HG03457 (cell line): Measurements from ENCODE around the gene PPP1R12B.
"Not testable (repeated sequence)": the region's sequence is repeated elsewhere in the genome, so short reads cannot be mapped to it uniquely, and the experiment has no call there.

Experiments used
- ATAC-seq: cut with Tn5 transposase; IDR thresholded peaks from one replicate; pipeline ENCODE4 v1.9.1; 2021; ENCODE audit warnings: moderate number of reproducible peaks; ENCODE audit not compliant: unreplicated experiment

PPP1R12B gene

DNA sequence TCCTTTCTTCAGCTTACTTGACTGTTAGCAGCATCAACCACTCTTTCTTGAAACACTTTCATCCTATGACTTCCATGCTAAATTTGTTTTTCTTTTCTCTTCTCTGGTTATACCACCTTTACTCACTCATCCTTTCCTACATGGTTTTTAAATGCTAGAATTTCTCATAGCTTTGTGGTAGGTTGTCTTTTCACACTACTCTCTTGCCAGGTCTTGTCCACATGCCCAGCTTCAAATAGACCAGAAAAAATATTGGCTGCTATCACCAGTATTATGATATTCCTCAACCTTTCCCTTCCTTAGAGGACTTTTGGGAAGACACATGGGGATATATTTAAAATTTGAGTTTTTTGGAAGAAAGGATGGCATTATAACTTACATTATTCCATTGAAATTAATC is 48.8 kb downstream of the PPP1R12B start:
- no peak for ATAC-seq

DNA sequence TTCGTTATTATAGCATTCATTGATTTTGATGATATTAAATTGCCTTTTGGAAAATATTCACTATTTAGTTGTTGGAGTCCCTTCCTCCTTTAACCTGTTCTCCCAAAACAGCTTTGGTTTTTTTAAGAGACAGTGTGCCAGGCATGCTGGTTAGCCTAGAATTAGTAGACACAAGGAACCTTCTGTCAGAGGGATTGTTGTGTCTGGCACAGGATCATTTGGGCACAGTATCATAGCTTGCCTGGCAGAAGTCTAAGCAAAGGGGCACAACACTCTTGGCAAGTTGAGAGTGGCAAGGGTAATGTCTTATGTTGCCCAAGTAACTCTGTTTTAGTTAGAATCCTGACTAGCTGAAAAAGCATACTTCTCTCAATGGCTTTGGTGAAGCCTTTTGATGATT is 49.9 kb downstream of the PPP1R12B start:
- ATAC-seq, result not testable (repeated sequence)

DNA sequence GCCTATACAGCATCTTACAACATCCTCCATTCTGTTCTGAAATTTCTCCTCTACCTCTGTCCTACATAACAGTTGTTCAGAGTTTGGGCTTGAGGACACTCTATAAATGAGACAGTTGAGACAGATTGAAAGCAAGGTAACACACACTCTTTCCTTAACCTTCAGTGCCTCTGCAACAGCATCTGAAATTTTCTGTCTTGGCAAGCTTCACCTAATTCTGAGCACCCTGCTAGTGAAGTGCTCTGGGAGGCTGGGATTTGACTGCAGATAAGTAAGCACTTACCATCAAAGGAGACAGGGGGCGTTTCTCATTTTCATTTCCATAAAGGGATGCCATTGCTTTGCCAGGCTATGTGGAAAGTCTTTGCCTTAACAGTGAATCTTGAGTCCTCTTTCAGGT is 53.3 kb downstream of the PPP1R12B start:
- ATAC-seq, result not testable (repeated sequence)

DNA sequence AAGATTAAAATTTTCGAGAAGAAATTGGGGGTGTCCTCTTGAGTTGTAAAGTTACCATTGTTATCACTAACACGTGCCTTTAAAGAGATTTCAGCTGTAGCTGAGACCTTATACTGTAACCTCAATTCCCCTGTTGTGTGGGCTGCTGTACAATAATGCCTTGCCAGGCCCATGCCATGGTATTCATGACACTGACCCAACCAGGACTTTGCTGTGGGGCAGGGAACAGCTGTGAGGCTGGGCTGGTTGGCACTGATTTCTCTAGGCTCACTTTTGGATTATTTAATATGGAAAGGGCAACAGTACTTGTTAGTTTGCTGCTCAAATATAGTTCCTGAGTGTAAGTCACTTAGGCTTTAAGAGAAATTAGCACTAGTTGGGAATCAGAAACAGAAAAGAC is 54.9 kb downstream of the PPP1R12B start:
- ATAC-seq, result not testable (repeated sequence)

DNA sequence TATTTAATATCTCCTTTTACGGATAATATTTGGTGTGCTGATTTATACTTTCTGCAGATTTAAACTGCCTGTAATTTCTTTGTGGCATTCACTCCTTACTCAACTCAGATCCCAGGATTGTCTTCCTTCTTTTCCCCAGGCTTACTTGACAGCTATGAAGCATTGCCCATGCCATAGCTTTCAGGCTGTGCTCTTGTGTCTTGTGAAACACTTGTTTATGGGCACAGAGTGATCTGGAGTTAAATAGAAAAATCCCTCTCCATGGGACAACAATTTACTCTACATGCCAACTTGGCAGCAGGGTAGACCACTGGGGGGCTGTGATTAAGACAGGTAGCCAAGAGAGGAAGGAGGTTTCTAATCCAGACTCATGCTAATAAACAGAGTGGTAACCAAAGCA is 57.4 kb downstream of the PPP1R12B start:
- ATAC-seq, result no peak

DNA sequence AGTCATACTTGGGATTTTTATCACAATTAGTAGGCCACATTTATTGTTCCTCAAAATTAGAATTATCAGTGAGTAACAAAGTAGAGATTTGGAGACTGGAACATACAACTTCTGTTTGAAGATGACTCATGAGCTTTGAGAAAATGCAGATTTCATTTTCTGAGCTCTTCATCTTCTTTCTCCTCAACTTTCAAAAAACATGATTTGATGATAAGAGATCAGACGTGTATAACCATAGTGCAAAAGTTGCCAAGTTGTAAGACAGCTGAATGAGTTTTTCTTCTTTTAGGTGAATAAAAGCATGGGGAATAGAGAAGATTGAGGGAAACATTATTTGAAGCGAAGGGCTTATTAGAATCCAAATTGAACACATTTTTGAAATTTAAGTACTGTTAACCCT is 58.4 kb downstream of the PPP1R12B start:
- ATAC-seq, result not testable (repeated sequence)

DNA sequence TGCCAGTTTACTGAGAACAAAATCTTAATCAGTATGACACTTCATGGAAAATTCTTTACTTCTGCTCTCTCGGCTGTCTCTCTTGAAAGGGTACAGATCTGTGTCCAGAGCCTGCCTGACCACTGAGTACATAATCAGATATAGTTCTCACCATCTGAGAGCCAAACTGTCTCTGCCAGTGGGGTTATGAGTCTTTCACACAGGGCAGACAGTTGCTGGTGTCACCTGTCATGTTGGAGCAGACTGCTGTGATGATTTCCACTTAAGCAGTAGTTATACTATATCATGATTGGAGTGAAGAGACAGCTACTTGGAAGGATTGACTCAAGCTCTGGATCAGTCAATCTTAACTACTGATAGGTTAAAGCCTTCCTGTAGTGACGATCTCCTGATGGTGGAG is 58.9 kb downstream of the PPP1R12B start:
- ATAC-seq, result not testable (repeated sequence)

DNA sequence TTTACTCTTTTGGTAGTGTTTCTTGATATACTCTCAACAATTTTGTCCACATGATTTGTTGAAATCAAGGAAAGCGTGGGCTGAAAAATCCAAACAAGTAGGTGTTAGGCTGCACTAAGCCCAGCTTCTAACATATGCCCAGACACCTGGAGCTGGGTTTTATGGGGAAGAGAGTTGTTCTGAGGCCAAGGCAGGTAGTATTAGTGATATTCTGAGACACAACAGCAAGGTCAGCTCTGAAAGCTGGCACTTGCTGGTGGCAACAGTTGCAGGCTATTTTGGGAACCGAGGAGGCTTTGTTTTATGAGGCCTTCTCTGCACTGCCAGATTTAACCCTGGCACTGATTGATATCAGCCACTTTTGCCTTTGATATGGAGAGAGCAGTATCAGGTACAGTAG is 61.8 kb downstream of the PPP1R12B start:
- not testable (repeated sequence) for ATAC-seq

DNA sequence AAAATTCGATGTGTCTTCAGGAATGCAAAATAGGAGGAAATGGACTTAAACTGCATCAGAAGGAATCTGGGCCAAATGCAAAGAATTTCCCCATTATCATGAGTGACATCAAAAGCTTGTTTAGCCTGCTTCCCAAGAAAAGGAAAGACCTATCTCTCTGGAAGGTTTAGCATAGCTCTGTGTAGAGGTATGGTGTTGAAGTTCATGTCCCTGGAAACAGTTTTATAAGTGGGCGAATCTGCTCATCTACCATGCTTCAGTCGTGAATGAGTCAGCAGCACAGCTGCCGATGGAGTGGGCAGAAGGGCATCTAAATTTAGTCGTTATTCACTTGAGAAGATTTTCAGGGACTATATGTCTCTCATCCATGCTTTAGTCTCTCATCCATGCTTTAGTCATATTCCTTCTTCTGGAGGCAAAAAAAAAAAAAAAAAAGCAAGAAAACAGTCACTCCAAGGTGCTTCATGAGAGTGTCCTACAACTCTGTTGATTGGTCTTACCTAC is 62.4 kb downstream of the PPP1R12B start:
- not testable (repeated sequence) for ATAC-seq

DNA sequence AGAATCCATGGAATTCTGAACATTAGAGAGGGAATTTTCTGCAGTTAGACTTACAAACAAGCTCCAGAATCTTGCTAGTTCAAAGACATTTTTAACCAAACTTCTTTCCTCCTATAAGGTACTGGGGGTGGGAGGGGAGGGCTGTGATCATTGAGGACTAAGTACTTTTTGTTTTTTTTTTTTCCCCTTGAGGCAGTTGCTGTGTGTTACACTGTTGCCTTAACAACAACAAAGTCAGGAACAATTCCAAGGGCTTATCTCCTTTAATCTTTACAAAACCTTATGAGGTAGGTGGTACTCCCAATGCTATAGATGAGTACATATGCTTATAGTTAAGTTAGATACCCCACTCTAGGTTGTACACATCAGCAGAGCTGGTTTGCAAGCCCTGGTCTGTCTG is 62.9 kb downstream of the PPP1R12B start:
- no peak for ATAC-seq

DNA sequence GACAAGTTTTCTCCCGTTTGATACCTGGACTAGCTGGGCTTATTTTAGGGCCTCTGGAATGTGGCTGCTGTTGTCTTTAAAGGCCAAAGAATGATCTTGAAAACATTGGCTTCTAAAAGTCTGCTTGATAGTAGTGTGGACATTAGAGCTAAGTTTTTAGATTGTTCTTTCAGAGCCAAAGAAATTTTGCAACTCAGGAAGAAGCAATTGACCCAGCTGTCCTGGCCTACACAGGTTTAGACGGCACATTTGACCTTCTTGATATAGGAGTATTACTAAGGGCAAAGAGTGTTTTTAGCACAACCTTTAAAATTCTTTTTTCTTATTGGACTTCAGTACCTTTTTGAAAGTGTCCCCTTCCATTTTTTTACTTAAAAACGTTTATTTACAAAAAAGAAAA is 63.9 kb downstream of the PPP1R12B start:
- ATAC-seq, result not testable (repeated sequence)

DNA sequence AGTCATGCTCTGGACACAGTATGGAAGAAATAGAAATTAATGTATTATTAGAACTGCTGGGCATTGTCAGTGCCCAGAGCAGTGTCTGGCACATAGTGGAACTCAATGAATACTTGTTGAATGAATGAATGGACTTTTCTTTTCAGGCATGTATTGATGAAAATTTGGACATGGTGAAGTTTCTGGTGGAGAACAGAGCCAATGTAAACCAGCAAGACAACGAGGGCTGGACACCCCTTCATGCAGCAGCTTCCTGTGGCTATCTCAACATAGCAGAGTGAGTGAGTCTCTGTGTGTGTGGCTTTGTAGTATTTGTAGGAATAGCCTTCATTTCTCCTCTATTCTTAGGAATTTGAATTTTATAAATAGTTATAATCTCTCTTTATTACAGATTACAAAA is 68.1 kb downstream of the PPP1R12B start:
- ATAC-seq, result no peak

DNA sequence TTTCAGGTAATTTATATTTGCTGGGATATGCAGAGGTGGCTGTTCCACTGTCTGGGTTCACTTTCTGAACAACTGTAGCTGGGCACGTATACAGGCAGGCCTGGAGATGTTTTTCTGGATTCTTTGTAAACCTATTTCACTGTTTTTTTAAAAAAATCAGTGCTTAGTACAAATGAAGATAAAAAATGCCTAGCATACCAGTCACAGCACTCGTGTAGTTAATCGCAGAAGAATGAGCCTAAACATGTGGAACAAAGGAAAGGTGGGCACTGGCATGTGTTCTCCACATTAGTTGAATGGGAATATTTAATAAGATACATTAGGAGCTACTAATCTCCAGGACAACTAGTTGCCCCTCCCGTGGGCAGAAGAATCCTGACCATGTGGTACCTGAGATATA is 68.6 kb downstream of the PPP1R12B start:
- not testable (repeated sequence) for ATAC-seq

DNA sequence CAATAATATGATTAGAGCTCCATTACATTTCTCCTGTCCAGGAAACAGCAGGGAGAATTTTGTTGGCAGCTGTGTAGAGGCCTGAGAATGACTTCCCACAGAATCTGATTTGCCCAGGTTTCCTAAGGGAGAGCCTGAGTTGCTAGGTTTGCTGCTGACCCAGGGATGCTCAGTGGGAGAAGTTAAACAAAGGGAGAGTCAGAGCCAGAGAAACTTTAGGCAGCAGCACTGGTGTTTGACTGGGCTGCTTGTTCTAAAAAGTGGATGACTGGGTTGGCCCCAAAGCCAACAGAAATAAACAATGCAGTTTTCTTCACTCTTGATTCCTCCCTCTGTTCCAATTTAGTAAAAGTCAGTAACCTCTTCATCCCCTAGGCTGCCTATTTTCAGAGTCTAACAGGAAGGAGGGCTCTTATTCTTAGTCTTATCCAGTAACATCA is 69.3 kb downstream of the PPP1R12B start:
- ATAC-seq, result not testable (repeated sequence)

DNA sequence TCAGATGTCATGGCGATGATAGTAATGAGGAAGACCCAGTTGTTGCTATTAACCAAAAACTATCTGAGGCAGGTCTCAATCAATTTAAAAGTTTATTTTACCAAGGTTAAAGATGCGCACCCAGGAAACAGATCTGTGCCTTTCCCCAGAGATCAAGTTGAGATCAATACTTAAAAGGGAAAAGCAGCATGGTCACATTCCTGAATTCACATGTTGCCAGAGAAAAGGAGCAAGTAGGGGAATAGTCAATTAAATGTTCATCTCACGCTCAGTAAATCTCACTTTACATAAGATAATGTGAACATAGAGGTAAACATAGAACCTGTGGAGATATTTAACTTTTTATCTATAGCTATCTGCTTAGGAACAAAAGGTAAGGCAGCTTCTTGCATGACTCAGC is 71.2 kb downstream of the PPP1R12B start:
- ATAC-seq, result not testable (repeated sequence)

DNA sequence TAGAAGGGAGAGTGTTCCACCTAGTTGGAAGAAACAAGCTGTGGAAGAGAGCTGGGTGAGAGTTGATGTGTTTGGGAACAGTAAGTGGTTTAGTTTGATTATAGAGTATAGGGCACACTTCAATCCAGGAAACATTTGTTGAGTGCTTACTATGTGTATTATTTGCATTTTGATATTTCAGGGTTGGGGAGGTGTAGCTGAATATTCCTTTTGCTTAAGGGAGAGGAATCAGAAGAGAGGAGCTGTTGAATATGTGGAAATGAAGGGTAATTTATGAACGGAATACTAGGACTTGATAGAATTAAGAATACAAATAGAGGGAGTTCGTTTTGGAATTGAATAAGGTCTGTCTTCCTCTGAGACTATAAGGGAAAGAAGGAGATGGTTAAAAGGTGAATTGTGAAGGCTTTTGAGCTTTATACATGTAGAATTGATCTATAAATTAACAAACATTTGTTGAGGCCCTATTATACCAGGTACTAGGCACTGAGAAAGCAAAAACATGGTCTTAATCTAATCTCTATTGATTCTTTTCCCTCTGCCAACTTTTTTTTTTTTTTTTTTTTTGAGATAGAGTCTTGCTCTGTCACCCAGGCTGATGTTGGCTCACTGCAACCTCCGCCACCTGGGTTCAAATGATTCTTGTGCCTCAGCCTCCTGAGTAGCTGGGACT is 72.1 kb downstream of the PPP1R12B start:
- ATAC-seq, result not testable (repeated sequence)

DNA sequence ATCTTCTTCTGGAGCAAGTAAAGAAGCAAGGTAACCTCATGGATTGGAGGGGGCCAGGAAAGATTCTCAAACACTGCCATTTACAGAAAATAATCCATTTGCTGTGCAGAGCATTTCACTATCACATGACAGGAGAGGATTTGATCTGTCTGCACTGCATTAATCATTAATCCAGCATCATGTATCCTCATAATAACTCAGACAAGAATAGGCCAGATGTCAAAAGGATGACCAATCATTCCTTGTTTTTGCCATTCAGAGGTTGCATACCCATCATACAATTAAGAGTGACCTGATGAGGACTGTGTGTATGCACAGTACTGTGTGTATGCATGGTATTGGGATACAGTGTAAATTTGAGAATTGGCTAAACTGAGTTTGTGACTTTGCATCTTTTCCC is 74.2 kb downstream of the PPP1R12B start:
- not testable (repeated sequence) for ATAC-seq

DNA sequence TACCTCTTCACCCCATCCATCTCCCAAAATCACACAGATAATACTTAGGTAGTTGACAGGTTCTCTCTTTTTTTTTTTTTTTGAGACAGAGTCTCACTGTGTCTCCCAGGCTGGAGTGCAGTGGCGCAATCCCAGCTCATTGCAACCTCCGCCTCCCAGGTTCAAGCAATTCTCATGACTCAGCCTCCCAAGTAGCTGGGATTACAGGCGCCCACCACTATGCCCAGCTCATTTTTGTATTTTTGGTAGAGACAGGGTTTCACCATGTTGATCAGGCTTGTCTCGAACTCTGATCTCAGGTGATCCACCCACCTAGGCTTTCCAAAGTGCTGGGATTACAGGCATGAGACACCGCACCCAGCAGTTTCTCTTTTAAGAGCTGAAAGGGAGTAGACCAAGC is 75.8 kb downstream of the PPP1R12B start:
- not testable (repeated sequence) for ATAC-seq

DNA sequence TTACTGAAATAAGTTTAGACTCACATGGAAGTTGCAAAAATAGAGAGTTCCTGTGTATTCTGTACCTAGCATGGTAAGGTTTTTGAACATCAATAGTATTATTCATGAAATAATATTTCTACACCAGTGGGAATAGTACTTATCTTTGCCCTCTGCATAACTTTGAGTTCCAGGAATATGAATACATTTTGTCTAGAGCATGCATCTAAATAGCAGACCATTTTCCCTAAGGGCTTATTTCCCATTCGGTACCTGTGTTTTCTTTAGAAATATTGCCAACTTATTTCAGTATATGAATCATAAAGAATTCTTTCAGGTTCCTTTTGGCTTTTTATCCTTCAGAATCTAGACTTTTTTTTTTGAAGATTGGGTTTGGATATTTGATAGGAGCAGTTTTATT is 81.6 kb downstream of the PPP1R12B start:
- not testable (repeated sequence) for ATAC-seq

DNA sequence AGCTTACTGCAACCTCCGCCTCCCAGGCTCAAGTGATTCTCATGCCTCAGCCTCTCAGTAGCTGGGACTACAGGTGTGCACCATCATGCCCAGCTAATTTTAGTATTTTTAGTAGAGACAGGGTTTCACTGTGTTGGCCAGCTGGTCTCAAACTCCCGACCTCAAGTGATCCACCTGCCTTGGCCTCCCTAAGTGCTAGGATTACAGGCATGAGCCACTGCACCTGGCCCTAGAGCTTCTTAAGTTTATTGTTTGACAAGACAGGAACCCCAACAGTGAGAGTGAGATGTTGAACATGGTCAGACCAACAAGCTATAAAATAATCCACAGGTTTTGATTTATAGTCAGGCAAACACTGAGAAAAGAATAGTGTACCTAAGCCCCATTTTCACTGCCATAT is 83.8 kb downstream of the PPP1R12B start:
- not testable (repeated sequence) for ATAC-seq

DNA sequence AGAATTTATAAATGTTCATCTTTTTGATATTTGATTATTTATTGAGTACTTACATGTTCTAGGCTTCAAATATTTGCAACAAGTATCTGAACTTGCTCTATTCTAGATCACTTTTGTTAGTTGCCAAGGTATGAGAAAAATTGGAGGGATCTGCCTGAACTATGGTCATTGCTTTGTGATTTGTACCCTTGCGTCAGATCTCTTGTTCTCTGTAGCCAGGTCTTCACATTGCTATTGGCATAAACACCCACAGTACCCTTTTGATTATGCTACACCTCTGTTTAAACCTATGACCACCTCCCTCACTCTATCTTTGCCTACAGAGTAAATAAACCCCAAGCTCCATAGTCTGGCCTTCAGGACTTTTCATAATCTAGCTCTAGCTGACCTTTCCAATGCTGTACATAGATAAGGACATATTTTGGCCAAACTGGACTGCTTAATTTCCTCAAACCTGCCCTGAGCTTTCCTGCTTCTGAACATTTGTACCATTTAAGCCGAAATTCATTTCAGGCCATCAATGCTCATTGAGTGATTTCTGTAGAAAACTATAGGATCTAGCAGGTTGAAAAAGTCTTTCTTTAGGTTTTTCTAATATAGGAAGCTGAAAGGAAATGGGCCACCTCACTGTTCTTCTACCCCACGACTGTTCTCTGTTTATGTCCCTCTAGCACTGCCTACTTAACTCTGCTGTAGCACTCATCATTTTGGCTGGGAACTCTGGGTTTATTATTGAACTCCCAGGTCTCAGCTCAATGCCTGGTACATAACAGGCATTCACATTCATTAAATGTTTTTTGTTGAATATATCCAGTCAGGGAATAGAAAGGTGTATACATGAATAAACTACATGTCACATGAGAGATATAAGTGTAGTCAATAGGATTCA is 84.9 kb downstream of the PPP1R12B start:
- ATAC-seq, result no peak

DNA sequence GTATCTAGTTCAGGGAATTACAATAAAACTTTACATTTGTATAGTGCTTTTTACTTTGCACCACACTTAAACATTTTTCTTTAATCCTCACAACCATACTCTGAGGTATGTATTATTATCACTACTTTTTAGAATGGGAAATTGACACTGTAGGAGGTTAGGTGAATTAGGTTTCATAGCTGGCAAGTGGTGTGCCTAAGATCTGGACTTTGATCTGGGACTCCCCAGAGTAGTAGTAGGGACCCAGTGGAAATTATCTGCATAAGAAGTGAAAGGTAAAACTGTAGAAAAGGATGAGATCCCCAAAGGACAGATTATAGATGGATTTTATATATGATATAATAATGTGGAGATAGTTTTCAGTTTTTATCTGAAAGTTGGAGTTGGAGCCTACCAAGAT is 85.6 kb downstream of the PPP1R12B start:
- ATAC-seq, result no peak
